Astrocyte (in vitro differentiated cells and primary cell): ENCODE results near the gene BCO1. TPM values are rescaled to one million over a fixed set of nuclear protein-coding genes. Genes with fewer than 3 reads are reported as not detected.

Experiments used
- DNase-seq: peaks from one replicate; pipeline ENCODE4 v3.0.0-alpha.2; 2010; ENCODE audit warnings: low read depth
- FAIRE-seq: peaks from 2 replicates; lab custom pipeline; 2011; peaks lifted over from hg19 to GRCh38; lab: Jason Lieb, UNC
- H2AFZ ChIP-seq: 2 replicates; pipeline ENCODE4 v1.6.0; 2012; ENCODE audit warnings: low read depth, low read length, inconsistent platforms
- H3K27ac ChIP-seq: 2 replicates; pipeline ENCODE4 v1.5.1; 2011; ENCODE audit warnings: low read depth, low read length, inconsistent platforms
- H3K27me3 ChIP-seq: 2 replicates; pipeline ENCODE4 v1.6.0; 2011; ENCODE audit warnings: low read length, inconsistent platforms; ENCODE audit not compliant: insufficient read depth
- H3K36me3 ChIP-seq: 2 replicates; pipeline ENCODE4 v1.5.1; 2011; ENCODE audit warnings: low read length, inconsistent platforms; ENCODE audit not compliant: insufficient read depth
- H3K4me1 ChIP-seq: 2 replicates; pipeline ENCODE4 v1.5.1; 2011; ENCODE audit warnings: low read length, inconsistent platforms; ENCODE audit not compliant: insufficient read depth
- H3K4me2 ChIP-seq: 2 replicates; pipeline ENCODE4 v1.6.0; 2012; ENCODE audit warnings: low read length, inconsistent platforms
- H3K4me3 ChIP-seq: 2 replicates; pipeline ENCODE4 v1.5.1; 2011; ENCODE audit warnings: low read depth, mild to moderate bottlenecking, low read length, inconsistent platforms; ENCODE audit not compliant: insufficient read depth
- H3K79me2 ChIP-seq: 2 replicates; pipeline ENCODE4 v1.6.0; 2012; ENCODE audit warnings: mild to moderate bottlenecking, low read length, inconsistent platforms; ENCODE audit not compliant: insufficient read depth
- H3K9ac ChIP-seq: 2 replicates; pipeline ENCODE4 v1.6.0; 2012; ENCODE audit warnings: mild to moderate bottlenecking, low read length, inconsistent platforms
- H3K9me3 ChIP-seq: 2 replicates; pipeline ENCODE4 v1.5.1; 2012; ENCODE audit warnings: low read depth, mild to moderate bottlenecking, low read length, inconsistent platforms; ENCODE audit not compliant: insufficient read depth
- H4K20me1 ChIP-seq: 2 replicates; pipeline ENCODE4 v1.6.0; 2012; ENCODE audit warnings: low read length, inconsistent platforms; ENCODE audit not compliant: insufficient read depth
- H3K27ac Mint-ChIP-seq: one replicate; pipeline ENCODE4 v1.8.0; 2021; ENCODE audit warnings: mild to moderate bottlenecking, mixed read lengths; ENCODE audit not compliant: unreplicated experiment
- H3K27me3 Mint-ChIP-seq: one replicate; pipeline ENCODE4 v1.8.0; 2021; ENCODE audit warnings: low read depth, mixed read lengths; ENCODE audit not compliant: unreplicated experiment
- H3K36me3 Mint-ChIP-seq: one replicate; pipeline ENCODE4 v1.8.0; 2021; ENCODE audit warnings: low read depth, mixed read lengths; ENCODE audit not compliant: unreplicated experiment
- H3K4me1 Mint-ChIP-seq: one replicate; pipeline ENCODE4 v1.8.0; 2021; ENCODE audit warnings: low read depth, mixed read lengths; ENCODE audit not compliant: unreplicated experiment
- H3K4me3 Mint-ChIP-seq: one replicate; pipeline ENCODE4 v1.8.0; 2021; ENCODE audit warnings: mild to moderate bottlenecking, moderate library complexity, mixed read lengths; ENCODE audit not compliant: unreplicated experiment
- H3K9me3 Mint-ChIP-seq: one replicate; pipeline ENCODE4 v1.8.0; 2021; ENCODE audit warnings: mild to moderate bottlenecking, mixed read lengths; ENCODE audit not compliant: unreplicated experiment
- EZH2 ChIP-seq: IDR thresholded peaks from 2 replicates; pipeline ENCODE4 v1.6.1; 2012; ENCODE audit warnings: mild to moderate bottlenecking, low read length, inconsistent platforms; ENCODE audit not compliant: insufficient read depth
- total RNA-seq: library from RNA; stranded (reverse); gene quantifications from 2 replicates; pipeline ENCODE4 v1.2.1, GENCODE V29; 2021
- TF ChIP-seq, protein P1 (sequence below): IDR thresholded peaks from 2 replicates; pipeline ENCODE4 v1.5.1; 2011; ENCODE audit warnings: low read depth, mild to moderate bottlenecking, inconsistent platforms, low read length, moderate library complexity; ENCODE audit not compliant: insufficient read depth

BCO1 gene
- total RNA-seq, 1 donor from 2014 or later = not detected

GRCh38 chr16:81329947-81330346 lies 91.5 kb downstream of the BCO1 start:
- DNase-seq = no peak
- Histone ChIP-seq H3K27me3 (no peaks in the 10 kb centered on the region), H3K9ac (no peak overlapping the region), H2AFZ (no peak overlapping the region), H3K4me1 (no peaks in the 10 kb centered on the region), H3K79me2 (peaks cover 28% of the 10 kb centered on the region), H3K9me3 (no peaks in the 10 kb centered on the region), H3K27ac (no peak overlapping the region), H3K36me3 (no peaks in the 10 kb centered on the region), H3K4me2 (no peak overlapping the region), H4K20me1 (peaks cover 74% of the 10 kb centered on the region), H3K4me3 (no peak overlapping the region)
- TF ChIP-seq, protein P1, sequence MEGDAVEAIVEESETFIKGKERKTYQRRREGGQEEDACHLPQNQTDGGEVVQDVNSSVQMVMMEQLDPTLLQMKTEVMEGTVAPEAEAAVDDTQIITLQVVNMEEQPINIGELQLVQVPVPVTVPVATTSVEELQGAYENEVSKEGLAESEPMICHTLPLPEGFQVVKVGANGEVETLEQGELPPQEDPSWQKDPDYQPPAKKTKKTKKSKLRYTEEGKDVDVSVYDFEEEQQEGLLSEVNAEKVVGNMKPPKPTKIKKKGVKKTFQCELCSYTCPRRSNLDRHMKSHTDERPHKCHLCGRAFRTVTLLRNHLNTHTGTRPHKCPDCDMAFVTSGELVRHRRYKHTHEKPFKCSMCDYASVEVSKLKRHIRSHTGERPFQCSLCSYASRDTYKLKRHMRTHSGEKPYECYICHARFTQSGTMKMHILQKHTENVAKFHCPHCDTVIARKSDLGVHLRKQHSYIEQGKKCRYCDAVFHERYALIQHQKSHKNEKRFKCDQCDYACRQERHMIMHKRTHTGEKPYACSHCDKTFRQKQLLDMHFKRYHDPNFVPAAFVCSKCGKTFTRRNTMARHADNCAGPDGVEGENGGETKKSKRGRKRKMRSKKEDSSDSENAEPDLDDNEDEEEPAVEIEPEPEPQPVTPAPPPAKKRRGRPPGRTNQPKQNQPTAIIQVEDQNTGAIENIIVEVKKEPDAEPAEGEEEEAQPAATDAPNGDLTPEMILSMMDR = no peak
- TF ChIP-seq EZH2 = no peak
- no peaks in the 10 kb centered on the region for H3K9me3 Mint-ChIP-seq
- no peaks in the 10 kb centered on the region for H3K27me3 Mint-ChIP-seq
- peaks cover 9% of the 10 kb centered on the region for H3K36me3 Mint-ChIP-seq
- H3K4me1 Mint-ChIP-seq = peaks cover 7% of the 10 kb centered on the region
- no peak for FAIRE-seq
- no peak overlapping the region for H3K4me3 Mint-ChIP-seq
- H3K27ac Mint-ChIP-seq = no peak overlapping the region

DNA sequence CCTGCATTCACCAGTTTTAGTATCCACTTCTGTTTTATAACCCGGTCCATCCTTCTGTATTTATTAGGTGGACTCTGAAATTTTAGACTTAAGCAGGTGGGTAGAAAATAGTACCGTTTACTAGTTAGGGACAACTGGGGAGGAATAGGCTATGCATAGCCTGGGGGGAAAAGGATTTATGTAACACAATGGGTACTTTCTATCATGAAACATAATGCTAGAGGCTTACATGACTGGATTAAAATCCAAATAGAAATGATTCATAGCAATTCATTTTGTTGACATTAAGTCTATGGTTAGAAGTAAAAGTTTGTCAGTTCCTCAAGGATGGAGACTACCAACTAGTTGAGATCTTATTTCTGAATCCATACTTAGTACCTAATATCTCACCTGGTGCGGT lies 94.9 kb downstream of the BCO1 start:
- no peak overlapping the region for H3K27ac Mint-ChIP-seq
- FAIRE-seq = no peak

GRCh38 chr16:81335669-81336068 lies 97.2 kb downstream of the BCO1 start:
- H3K36me3 Mint-ChIP-seq = peaks cover 13% of the 10 kb centered on the region
- H3K4me1 Mint-ChIP-seq = no peaks in the 10 kb centered on the region
- H3K4me3 ChIP-seq = no peak overlapping the region
- no peak overlapping the region for H3K27ac Mint-ChIP-seq
- H3K4me3 Mint-ChIP-seq = no peak overlapping the region
- no peaks in the 10 kb centered on the region for H3K36me3 ChIP-seq
- FAIRE-seq = no peak
- H3K4me2 ChIP-seq = no peak overlapping the region
- no peak for DNase-seq
- TF ChIP-seq, protein P1 = no peak
- TF ChIP-seq EZH2 = no peak
- H3K79me2 ChIP-seq = peaks cover 15% of the 10 kb centered on the region
- H3K27me3 Mint-ChIP-seq = no peaks in the 10 kb centered on the region
- peaks cover 62% of the 10 kb centered on the region for H4K20me1 ChIP-seq
- H3K4me1 ChIP-seq = peaks cover 3% of the 10 kb centered on the region
- H3K27ac ChIP-seq = no peak overlapping the region
- peaks cover 2% of the 10 kb centered on the region for H3K9me3 Mint-ChIP-seq
- H3K9ac ChIP-seq = no peak overlapping the region
- no peaks in the 10 kb centered on the region for H3K9me3 ChIP-seq
- H2AFZ ChIP-seq = no peak overlapping the region
- H3K27me3 ChIP-seq = no peaks in the 10 kb centered on the region

More for the DNA sequence above, 94.9 kb downstream of the BCO1 start:
- Histone ChIP-seq H3K9me3 (no peaks in the 10 kb centered on the region), H2AFZ (no peak overlapping the region), H3K36me3 (no peaks in the 10 kb centered on the region), H3K4me1 (peaks cover 3% of the 10 kb centered on the region), H3K4me2 (no peak overlapping the region), H4K20me1 (peaks cover 71% of the 10 kb centered on the region), H3K27me3 (no peaks in the 10 kb centered on the region), H3K27ac (no peak overlapping the region), H3K9ac (no peak overlapping the region), H3K79me2 (peaks cover 20% of the 10 kb centered on the region), H3K4me3 (no peak overlapping the region)
- Mint-ChIP-seq H3K27me3 (no peaks in the 10 kb centered on the region), H3K36me3 (peaks cover 11% of the 10 kb centered on the region), H3K9me3 (no peaks in the 10 kb centered on the region), H3K4me1 (peaks cover 7% of the 10 kb centered on the region), H3K4me3 (no peak overlapping the region)
- TF ChIP-seq, protein P1 = no peak
- no peak for TF ChIP-seq EZH2
- no peak for DNase-seq
